Measurements from ENCODE around the gene ROBO2. TPM values are rescaled to one million over a fixed set of nuclear protein-coding genes. Genes with fewer than 3 reads are reported as not detected.

ROBO2 gene
- polyA plus RNA-seq, 3 donors = 79.5 to 103 (median 89.3) TPM

GRCh38 chr3:77623500-77623899 lies 583.6 kb downstream of the ROBO2 start:
- DNase-seq (ENCODE audit: low read depth in 3 of 3, low spot score in 2 of 3) = no peak

DNA sequence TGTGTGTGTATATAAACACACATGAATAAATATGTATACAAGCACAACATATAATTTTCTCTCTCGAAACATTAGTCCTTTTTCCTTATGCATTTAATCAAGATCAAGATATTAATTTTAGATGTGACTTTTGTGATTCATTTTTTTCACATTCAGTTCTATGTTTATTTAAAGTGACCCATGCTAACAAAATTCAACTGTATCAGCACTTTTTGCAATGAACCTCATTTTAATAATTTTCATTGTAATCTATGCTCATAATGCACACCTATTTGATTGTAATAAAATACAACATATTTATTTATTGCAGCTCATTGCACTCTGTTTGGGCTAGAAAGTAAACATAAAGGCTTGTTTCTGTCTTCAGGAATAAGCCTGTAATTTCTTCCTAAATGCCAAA lies 586.3 kb downstream of the ROBO2 start:
- no peak for DNase-seq (ENCODE audit: low read depth in 3 of 3, low spot score in 2 of 3)

DNA sequence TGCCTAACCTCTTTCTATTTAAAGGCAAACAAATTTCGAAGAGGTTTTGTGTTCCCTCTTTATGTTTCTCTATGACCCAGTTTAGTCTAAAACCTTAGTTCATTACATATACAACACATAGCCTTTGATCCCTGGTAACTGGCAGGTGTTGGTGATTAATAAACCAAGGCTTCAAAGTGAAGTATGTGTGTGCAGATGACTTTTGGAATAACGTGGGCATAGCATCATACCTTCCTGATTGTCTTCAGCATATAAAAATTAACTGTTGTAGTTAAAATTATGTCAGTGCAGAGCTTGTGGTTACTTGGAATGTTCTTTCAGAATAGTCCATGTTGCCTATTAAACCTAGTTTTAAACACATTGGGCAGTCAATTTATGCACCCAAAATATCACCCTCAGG lies 608.3 kb downstream of the ROBO2 start:
- DNase-seq (ENCODE audit: low read depth in 3 of 3, low spot score in 2 of 3) = no peak

DNA sequence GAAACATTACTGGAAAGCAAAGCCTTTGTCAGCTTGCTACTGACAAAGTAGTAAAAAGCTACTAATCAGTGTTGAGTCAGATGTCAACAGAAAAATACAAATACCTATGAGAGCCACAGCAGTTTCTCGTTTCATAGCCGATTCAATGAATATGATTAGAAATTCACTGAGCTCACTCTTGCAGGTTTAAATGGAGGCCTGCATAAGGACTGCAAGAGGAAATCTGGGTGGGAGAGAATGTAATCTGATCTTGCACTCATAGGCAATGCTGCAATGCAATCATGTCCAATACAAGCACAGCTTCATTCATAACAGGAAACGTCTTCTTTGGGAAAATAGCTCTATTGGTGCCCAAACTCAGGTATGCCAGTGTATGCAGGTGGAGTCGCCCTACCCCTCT lies 608.8 kb downstream of the ROBO2 start:
- no peak for DNase-seq (ENCODE audit: low read depth in 3 of 3, low spot score in 2 of 3)

DNA sequence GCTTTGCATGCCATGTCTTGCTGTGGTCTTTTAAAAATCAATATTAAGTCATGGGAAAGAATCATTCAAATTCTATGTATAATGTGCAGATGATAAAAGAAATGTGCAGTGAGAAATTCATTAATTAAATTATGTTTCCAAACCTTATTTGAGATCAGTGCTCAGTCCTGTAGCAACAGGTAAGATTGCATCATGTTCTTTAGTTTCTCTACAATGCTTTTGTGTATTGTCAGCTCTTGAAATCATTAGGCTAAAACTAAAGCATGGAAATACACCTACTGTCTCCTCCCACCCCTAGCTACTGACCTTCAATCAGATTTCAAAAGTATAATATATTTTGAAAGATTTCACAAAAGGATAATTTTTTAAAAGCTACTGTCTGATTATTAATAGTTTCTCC lies 612.7 kb downstream of the ROBO2 start:
- DNase-seq (ENCODE audit: low read depth in 3 of 3, low spot score in 2 of 3) = no peak

DNA sequence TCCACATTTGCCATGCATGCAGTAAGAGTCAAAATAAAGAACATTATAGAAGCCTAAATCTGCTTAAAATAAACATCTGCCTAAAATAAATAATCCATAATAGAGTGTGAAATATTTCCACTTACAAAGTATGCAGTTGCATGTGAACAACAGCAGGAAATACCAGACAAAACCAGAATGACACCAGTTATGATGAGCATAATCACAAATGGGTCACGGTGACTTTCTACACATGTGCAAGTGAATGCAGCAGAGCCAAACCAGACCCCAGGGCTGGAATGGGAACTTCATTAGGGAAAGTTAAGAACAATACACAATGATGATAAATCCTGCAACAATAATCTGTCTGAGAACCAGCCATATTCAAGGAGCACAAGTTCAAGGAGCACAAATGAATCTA lies 615.5 kb downstream of the ROBO2 start:
- no peak for DNase-seq (ENCODE audit: low read depth in 3 of 3, low spot score in 2 of 3)

DNA sequence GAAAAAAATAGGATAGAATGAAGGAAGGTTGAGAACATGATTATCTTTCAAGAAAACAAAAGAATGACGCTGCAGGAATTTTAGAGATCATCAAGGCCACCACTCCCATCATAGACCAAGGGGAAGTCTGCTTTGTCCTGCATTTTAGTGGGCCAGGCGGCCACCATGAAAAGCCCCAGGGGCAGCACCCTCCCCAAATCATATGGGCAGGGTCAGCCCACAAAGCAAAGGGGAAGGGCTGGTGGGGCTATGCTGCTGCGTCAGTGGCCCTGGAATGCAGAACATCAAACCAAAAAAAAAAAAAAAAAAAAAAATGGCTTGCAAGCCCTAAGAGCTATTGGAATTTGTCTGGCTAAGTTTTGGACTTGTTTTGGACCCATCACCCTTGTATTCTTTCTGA lies 620.8 kb downstream of the ROBO2 start:
- DNase-seq (ENCODE audit: low read depth in 3 of 3, low spot score in 2 of 3) = no peak

- no peak for DNase-seq (ENCODE audit: low read depth in 3 of 3, low spot score in 2 of 3)
These were observed 628.0 kb downstream of the ROBO2 start for GRCh38 chr3:77667901-77668300.

DNA sequence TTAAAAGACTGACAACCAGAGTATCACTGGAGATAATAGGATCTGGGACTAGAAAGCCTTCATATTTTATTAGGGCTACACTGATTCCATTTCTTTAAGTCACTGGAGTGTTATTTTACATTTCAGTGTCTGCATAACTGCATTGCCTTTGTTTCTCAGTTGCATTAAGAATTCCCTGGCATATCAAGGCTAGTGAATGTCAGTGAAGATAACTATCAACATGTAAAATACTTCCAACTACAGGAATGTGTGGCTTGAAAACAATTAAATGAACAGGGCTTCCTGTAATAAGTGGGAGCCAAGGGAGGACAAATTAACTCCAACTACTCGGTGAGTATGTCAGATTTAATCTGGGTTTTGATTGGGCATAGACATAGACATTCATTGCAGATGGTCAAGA lies 628.5 kb downstream of the ROBO2 start:
- no peak for DNase-seq (ENCODE audit: low read depth in 3 of 3, low spot score in 2 of 3)

DNA sequence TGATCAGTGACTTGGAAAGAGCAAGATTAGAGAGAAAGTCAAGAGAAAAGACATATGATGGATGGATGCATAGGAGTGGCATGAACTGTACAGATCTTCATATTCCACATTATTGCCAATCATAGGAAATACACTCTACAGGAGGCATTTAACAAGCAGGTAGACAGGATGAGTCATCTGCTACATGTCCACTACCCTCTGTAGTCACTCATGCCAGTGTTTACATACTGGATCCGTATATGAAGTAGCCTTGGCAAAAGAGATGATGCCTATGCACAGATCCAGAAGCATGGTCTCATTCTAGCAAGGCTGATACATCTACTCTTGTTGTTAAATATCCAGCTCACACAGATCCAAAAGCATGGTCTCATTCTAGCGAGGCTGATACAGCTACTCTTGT lies 632.1 kb downstream of the ROBO2 start:
- no peak for DNase-seq (ENCODE audit: low read depth in 3 of 3, low spot score in 2 of 3)

- no peak for DNase-seq (ENCODE audit: low read depth in 3 of 3, low spot score in 2 of 3)
These were observed 642.3 kb downstream of the ROBO2 start for GRCh38 chr3:77682162-77682561.

DNA sequence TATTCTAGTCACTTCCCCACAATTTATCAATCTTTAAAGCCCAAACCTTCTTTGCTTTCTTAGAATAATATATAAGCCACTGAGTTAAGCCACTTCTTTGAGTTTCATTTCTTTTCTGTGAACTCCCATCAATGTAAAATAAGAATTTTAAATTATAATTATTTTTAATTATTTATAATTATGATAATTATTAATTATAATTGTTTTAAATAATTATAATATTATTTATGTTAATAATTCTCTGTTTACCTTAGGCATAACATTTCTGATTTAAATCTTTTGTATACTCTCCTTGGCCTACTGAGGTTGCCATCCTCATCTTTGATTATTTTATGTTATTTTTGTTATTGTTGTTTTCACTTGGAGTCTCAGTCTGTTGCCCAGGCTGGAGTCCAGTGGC lies 644.2 kb downstream of the ROBO2 start:
- no peak for DNase-seq (ENCODE audit: low read depth in 3 of 3, low spot score in 2 of 3)

DNA sequence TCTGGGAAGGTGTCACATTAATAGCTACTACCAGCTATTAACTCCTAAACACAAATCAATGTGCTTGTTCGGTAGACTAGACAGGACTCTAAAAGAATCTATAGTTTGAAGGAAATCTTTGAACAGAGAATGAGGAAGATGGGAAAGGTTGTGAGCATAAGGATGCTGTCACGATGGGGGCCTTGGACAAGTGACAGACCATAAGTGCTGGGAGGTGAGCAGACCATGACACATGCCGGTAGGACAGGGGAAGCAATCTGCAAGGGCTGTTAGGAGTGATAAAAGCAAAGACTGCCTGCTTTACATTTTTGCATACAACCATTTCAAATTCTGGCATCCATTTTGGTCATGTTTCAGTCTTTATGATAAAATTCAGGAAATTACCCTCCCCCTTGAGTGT lies 645.8 kb downstream of the ROBO2 start:
- DNase-seq (ENCODE audit: low read depth in 3 of 3, low spot score in 2 of 3) = no peak

GRCh38 chr3:77686560-77686959 lies 646.7 kb downstream of the ROBO2 start:
- no peak for DNase-seq (ENCODE audit: low read depth in 3 of 3, low spot score in 2 of 3)

GRCh38 chr3:77687545-77687944 lies 647.6 kb downstream of the ROBO2 start:
- no peak for DNase-seq (ENCODE audit: low read depth in 3 of 3, low spot score in 2 of 3)

GRCh38 chr3:77690284-77690845 lies 650.5 kb downstream of the ROBO2 start:
- no peak for DNase-seq (ENCODE audit: low read depth in 3 of 3, low spot score in 2 of 3)

- DNase-seq (ENCODE audit: low read depth in 3 of 3, low spot score in 2 of 3) = no peak
These were observed 653.2 kb downstream of the ROBO2 start for GRCh38 chr3:77693147-77693546.

- no peak for DNase-seq (ENCODE audit: low read depth in 3 of 3, low spot score in 2 of 3)
These were observed 659.3 kb downstream of the ROBO2 start for GRCh38 chr3:77699125-77699691.
